Activated naive CD4-positive, alpha-beta T cell treated with anti-CD3 and anti-CD28 coated beads, Interleukin-2, amount 10 ng/mL, durations not matched to agents 7 days and 5 days (primary cell): ENCODE data around the gene PRIM2.
"Not testable (repeated sequence)": the region's sequence is repeated elsewhere in the genome, so short reads cannot be mapped to it uniquely, and the experiment has no call there.

Experiments
- CTCF ChIA-PET: fragments of 350-600 bp; sonication (Branson Sonifier 250); formaldehyde crosslinking; loops from one replicate; lab custom pipeline; 2021; ENCODE audit warnings: antibody characterized with exemption; lab: Charles Lee
- DNase-seq: peaks from one replicate; pipeline ENCODE4 v3.0.0-alpha.2; 2020
- H3K27ac Mint-ChIP-seq: one replicate; pipeline ENCODE4 v1.8.0; 2021; ENCODE audit warnings: mild to moderate bottlenecking, moderate library complexity, mixed read lengths
- H3K27me3 Mint-ChIP-seq: one replicate; pipeline ENCODE4 v1.8.0; 2021; ENCODE audit warnings: mild to moderate bottlenecking, mixed read lengths
- H3K36me3 Mint-ChIP-seq: one replicate; pipeline ENCODE4 v1.8.0; 2021; ENCODE audit warnings: mixed read lengths
- H3K4me1 Mint-ChIP-seq: one replicate; pipeline ENCODE4 v1.8.0; 2021; ENCODE audit warnings: mixed read lengths
- H3K4me3 Mint-ChIP-seq: one replicate; pipeline ENCODE4 v1.8.0; 2021; ENCODE audit warnings: mild to moderate bottlenecking, moderate library complexity, mixed read lengths
- H3K9me3 Mint-ChIP-seq: one replicate; pipeline ENCODE4 v1.8.0; 2021; ENCODE audit warnings: mixed read lengths

Gene PRIM2, protein sequence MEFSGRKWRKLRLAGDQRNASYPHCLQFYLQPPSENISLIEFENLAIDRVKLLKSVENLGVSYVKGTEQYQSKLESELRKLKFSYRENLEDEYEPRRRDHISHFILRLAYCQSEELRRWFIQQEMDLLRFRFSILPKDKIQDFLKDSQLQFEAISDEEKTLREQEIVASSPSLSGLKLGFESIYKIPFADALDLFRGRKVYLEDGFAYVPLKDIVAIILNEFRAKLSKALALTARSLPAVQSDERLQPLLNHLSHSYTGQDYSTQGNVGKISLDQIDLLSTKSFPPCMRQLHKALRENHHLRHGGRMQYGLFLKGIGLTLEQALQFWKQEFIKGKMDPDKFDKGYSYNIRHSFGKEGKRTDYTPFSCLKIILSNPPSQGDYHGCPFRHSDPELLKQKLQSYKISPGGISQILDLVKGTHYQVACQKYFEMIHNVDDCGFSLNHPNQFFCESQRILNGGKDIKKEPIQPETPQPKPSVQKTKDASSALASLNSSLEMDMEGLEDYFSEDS

DNA sequence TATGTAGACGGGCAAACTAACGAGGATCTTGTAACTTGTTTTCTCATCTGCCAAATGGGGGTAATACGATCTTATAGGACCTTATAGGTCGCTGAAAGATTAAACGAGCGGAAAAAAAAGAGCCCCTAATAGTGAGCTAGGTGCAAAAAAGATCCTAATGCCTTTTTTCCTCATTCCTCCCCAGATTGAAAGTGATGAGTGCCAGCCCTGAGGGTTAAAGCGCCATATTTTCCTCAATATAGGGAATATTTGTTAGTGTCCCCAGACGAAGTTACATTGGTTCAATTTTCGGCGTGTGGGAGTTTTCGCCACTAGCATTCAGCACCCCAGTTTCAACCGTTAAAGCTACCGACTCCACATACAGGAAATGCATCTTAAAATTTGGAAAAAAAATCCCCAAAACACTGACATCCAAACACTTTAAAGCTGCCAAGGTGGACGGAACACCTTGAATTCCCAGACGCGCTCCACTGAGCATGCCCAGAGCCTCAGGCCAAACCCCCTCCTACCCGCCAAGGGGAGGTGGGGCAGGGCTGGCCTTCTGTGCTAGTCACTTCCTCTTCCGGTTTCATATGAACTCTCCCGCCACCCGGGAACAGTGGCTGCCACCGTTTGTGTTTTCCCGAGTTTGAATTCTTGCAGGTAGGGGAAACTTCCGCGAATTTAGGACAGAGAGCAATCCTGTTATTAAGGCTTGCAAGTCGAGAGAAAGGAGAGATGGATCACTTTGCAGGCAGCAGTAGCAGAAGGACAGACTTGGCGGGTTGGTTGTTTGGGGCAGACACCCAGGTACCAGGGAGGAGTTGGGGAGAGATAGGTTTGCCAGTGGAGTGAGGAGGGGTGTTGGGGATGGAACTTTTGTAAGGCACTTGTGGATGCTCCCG is at the start of gene PRIM2:
Gene PRIM2 (plus strand): TSS at position 571 of the 884 bp plus-strand sequence. CDS start 816 bp downstream, outside the sequence.
- Mint-ChIP-seq H3K36me3 (peaks cover 37% of the 10 kb centered on the region), H3K27ac (peak within 1 kb of the TSS; percentile 94), H3K9me3 (no peaks in the 10 kb centered on the region), H3K4me3 (peak within 1 kb of the TSS; percentile 100), H3K4me1 (peaks cover 46% of the 10 kb centered on the region), H3K27me3 (peaks cover 15% of the 10 kb centered on the region)
- DNase-seq, result peak; percentile 89
- CTCF ChIA-PET, result interaction anchor here (0.8 to 4.8 kb wide), 13 partner anchors 12 to 608 kb away, joined by 3 to 109 read pairs (median 4); no protein-coding TSS in a partner anchor

DNA sequence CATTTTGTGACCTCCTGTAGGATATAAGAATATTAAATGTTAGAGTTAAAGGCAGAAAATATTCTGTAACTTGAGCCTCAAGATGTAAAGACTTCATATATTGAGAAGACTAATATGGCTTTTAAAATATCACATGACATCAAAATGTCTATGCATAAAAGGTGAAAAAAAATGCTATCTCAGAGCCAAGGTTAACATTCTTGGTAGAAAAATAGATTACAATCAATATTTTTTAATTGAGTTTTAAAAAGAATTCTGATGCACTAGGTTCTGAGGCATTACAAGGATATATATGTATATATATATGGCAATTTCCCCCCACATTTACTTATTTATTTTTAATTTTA is 49.2 kb upstream of the PRIM2 start:
- H3K4me3 Mint-ChIP-seq, result no peak overlapping the region
- no peaks in the 10 kb centered on the region for H3K4me1 Mint-ChIP-seq
- no peaks in the 10 kb centered on the region for H3K9me3 Mint-ChIP-seq
- no peak overlapping the region for H3K27ac Mint-ChIP-seq
- no peaks in the 10 kb centered on the region for H3K27me3 Mint-ChIP-seq
- CTCF ChIA-PET, result no interaction called here
- H3K36me3 Mint-ChIP-seq, result no peaks in the 10 kb centered on the region
- no peak for DNase-seq

DNA sequence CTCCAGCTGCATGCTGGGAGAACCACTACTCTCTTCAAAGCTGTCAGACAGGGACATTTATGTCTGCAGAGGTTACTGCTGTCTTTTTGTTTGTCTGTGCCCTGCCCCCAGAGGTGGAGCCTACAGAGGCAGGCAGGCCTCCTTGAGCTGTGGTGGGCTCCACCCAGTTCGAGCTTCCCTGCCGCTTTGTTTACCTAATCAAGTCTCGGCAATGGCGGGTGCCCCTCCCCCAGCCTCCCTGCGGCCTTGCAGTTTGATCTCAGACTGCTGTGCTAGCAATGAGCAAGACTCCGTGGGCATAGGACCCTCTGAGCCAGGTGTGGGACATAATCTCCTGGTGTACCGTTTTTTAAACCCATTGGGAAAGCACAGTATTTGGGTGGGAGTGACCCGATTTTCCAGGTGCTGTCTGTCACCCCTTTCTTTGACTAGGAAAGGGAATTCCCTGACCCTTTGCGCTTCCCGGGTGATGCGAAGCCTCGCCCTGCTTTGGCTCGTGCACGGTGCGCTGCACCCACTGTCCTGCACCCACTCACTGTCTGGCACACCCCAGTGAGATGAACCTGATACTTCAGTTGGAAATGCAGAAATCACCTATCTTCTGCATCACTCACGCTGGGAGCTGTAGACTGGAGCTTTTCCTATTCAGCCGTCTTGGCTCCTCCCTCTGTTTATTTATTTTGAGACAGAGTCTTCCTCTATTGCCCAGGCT is 43.2 kb upstream of the PRIM2 start:
- H3K27me3 Mint-ChIP-seq, H3K27ac Mint-ChIP-seq, H3K4me3 Mint-ChIP-seq, H3K36me3 Mint-ChIP-seq, H3K9me3 Mint-ChIP-seq, DNase-seq, H3K4me1 Mint-ChIP-seq, CTCF ChIA-PET: not testable (repeated sequence)

DNA sequence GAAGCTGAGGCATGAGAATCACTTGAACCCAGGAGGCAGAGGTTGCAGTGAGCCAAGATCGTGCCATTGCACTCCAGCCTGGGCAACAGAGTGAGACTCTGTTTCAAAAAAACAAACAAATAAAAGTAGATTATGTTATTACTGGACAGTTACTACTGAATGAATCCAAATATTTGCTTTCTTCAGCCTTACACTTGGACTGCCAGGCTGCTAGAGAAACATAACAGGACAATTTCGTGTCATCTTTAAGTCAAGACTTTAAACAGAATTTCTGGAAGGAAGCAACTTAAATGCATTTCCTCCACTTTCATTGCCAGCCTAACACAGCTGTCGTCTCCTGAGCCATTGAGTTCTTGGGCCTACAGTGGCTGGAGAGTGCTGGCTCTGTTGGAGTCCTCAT is 42.0 kb upstream of the PRIM2 start:
- Mint-ChIP-seq H3K9me3 (no peaks in the 10 kb centered on the region), H3K27ac (no peak overlapping the region), H3K4me1 (no peaks in the 10 kb centered on the region), H3K4me3 (no peak overlapping the region), H3K36me3 (no peaks in the 10 kb centered on the region), H3K27me3 (peaks cover 8% of the 10 kb centered on the region)
- CTCF ChIA-PET, result no interaction called here
- no peak for DNase-seq

DNA sequence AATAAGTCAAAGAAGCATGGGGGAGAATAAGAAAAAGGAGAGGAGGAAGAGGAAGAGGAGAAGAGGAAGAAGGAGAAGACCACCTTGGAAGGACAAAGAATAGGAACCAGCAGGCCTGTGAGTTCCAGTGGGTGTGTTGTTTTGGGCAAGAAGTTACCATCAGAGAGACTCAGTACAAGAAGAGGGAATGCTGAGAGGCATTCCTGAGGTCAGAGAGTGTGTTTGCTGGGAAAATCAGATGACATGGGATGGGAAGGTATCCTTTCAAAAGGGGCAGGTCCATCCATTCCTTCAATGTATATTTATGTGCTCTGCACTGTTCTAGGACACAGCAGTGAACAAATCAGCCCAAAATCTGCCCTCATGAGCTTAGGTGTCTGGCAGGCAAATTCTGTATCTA is 40.5 kb upstream of the PRIM2 start:
- Mint-ChIP-seq H3K36me3 (no peaks in the 10 kb centered on the region), H3K27me3 (peaks cover 8% of the 10 kb centered on the region), H3K27ac (no peak overlapping the region), H3K4me3 (no peak overlapping the region), H3K4me1 (no peaks in the 10 kb centered on the region), H3K9me3 (no peaks in the 10 kb centered on the region)
- CTCF ChIA-PET, result no interaction called here
- DNase-seq, result no peak

DNA sequence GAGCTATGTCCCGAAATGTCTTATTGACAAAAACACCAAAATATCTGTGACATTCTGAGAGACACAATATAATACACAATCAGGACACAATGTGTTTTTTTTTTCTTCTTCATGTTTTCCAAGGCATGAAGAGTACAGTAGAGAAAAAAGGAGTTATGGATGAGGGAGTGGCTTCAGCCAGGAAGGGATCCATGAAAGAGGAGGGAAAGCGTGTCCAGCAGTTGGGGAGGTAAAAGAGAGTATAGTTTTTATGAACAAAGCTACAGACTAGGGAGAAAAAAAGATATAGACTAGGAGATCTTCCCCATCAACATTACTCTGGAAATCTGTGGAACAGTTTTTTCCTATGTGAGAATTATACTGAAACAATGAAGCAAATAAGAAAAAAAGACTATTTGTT is 38.9 kb upstream of the PRIM2 start:
- no peak for DNase-seq
- H3K9me3 Mint-ChIP-seq, result no peaks in the 10 kb centered on the region
- no peaks in the 10 kb centered on the region for H3K4me1 Mint-ChIP-seq
- no peak overlapping the region for H3K27ac Mint-ChIP-seq
- H3K36me3 Mint-ChIP-seq, result no peaks in the 10 kb centered on the region
- CTCF ChIA-PET, result interaction anchor here (0.6 to 0.7 kb wide), 2 partner anchors 69 to 372 kb away, joined by 3 read pairs; no protein-coding TSS in a partner anchor
- H3K4me3 Mint-ChIP-seq, result no peak overlapping the region
- H3K27me3 Mint-ChIP-seq, result peaks cover 8% of the 10 kb centered on the region

DNA sequence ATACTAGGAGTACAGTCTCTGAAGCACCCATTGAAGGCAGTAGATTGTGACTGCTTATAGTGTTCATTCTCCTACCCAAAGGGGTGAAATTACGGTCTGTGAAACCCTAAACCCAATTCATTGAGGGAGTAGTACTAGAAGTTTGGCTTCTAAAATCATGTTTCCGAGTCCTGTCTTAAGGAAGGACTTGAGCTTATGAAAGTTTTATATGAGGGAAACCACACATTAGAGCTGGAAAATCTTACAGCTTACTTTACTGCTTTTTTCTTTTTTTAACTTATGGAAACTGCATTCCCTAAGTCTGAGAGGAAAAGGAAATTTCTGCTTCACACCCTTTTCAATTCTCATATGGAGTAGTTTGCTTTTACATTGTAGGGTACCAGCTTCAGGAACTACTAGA is 38.4 kb upstream of the PRIM2 start:
- Mint-ChIP-seq H3K27ac (no peak overlapping the region), H3K4me1 (no peaks in the 10 kb centered on the region), H3K36me3 (no peaks in the 10 kb centered on the region), H3K27me3 (peaks cover 4% of the 10 kb centered on the region), H3K4me3 (no peak overlapping the region), H3K9me3 (no peaks in the 10 kb centered on the region)
- CTCF ChIA-PET, result no interaction called here
- DNase-seq, result no peak

DNA sequence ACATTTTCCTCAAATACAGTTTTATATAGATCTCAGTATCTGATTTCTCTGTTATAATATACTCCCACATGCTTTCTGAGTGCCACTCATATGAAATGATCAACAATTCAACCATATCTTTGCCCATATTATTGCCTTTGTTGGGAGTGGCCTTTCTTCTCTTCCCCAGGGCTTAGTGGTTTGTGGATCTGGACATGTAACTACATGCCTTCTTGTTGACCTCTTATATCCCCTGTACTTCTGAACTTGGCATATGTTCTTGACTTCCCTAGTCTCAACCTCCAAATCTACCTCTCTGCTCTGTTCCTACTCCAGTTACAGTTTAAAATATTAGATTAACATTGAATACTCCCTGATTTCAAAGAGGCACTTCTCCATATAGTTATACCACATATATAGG is 34.3 kb upstream of the PRIM2 start:
- Mint-ChIP-seq H3K4me3 (no peak overlapping the region), H3K27ac (no peak overlapping the region), H3K36me3 (no peaks in the 10 kb centered on the region), H3K27me3 (peaks cover 3% of the 10 kb centered on the region), H3K4me1 (no peaks in the 10 kb centered on the region), H3K9me3 (no peaks in the 10 kb centered on the region)
- DNase-seq, result no peak
- CTCF ChIA-PET, result no interaction called here

DNA sequence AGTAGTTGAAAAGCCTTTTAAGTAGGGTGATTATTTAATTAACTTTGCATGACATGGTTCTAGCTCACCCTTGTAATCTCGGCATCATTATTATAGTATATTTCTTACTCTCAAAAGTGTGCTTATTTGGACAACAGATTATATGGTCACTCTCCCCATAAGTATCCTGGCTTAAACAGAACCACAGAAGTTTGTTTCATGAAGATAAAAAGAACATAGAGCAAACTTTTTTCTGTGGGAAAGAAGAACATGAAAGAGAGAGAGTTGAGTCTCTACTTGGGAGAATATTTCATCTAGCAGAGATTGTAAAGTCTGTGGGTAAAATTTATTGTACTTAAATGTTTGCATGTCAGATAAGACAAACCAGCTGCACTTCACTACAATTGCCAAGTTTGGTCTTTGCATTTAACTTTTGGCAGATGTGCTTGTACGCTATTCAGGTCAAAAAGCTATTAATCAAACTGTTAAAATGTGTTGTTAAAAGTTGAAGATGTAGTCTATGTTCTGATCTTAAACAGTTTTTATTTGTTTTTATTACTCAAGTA is 33.4 kb upstream of the PRIM2 start:
- H3K27ac Mint-ChIP-seq, result no peak overlapping the region
- H3K4me1 Mint-ChIP-seq, result no peaks in the 10 kb centered on the region
- peaks cover 3% of the 10 kb centered on the region for H3K27me3 Mint-ChIP-seq
- CTCF ChIA-PET, result interaction anchor here (0.7 kb wide), 1 partner anchor 31 kb away, joined by 3 read pairs; no protein-coding TSS in a partner anchor
- no peak for DNase-seq
- H3K9me3 Mint-ChIP-seq, result no peaks in the 10 kb centered on the region
- no peaks in the 10 kb centered on the region for H3K36me3 Mint-ChIP-seq
- H3K4me3 Mint-ChIP-seq, result no peak overlapping the region

DNA sequence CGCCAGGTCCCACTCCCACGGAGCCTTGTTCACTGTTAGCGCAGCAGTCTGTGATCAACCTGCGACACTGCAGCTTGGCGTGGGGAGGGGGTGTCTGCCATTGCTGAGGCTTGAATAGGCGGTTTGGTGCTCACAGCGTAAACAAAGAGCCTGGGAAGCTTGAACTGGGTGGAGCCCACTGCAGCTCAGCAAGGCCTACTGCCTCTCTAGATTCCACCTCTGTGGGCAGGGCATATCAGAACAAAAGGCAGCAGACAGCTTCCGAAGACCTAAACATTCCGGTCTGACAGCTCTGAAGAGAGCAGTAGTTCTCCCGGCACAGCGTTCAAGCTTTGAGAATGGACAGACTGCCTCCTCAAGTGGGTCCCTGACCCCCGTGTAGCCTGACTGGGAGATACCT is 29.3 kb upstream of the PRIM2 start:
- H3K4me1 Mint-ChIP-seq, H3K4me3 Mint-ChIP-seq, H3K9me3 Mint-ChIP-seq, H3K27ac Mint-ChIP-seq, H3K27me3 Mint-ChIP-seq, DNase-seq, H3K36me3 Mint-ChIP-seq, CTCF ChIA-PET: not testable (repeated sequence)

DNA sequence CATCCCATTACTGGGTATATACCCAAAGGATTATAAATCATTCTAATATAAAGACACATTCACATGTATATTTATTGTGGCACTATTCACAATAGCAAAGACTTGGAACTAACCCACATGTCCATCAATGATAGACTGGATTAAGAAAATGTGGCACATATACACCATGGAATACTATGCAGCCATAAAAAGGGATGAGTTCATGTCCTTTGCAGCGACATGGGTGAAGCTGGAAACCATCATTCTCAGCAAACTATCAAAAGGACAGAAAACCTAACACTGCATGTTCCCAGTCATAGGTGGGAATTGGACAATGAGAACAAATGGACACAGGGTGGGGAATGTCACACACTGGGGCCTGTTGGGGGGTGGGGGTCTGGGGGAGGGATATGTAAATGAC is 24.0 kb upstream of the PRIM2 start:
- H3K36me3 Mint-ChIP-seq, H3K9me3 Mint-ChIP-seq, CTCF ChIA-PET, H3K27me3 Mint-ChIP-seq, H3K4me3 Mint-ChIP-seq, DNase-seq, H3K4me1 Mint-ChIP-seq, H3K27ac Mint-ChIP-seq: not testable (repeated sequence)

DNA sequence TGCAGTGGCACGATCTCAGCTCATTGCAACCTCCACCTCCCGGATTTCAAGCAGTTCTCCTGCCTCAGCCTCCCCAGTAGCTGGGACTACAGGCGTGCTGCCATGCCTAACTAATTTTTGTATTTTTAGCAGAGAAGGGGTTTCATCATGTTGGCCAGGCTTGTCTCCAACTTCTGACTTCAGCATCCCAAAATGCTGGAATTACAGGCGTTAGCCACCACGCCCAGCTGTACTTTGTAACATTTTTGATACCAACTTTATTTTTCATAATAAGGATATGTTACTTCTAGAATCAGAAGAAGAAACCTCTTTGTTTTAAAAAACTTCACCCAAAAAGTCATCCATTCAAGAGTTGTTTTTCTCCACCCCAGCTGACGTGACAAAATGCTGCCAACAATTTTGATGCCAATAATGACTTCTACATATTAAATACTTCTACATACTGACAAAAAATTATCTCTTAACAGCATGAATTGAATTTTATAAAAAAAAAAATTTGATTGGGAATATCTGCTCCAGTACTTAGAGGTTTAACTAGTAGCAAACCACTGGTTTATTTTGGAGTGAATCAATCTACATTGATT is 22.5 kb upstream of the PRIM2 start:
- Mint-ChIP-seq H3K27me3 (no peaks in the 10 kb centered on the region), H3K27ac (no peak overlapping the region), H3K9me3 (no peaks in the 10 kb centered on the region), H3K4me3 (no peak overlapping the region), H3K4me1 (no peaks in the 10 kb centered on the region), H3K36me3 (no peaks in the 10 kb centered on the region)
- CTCF ChIA-PET, result no interaction called here
- DNase-seq, result no peak

DNA sequence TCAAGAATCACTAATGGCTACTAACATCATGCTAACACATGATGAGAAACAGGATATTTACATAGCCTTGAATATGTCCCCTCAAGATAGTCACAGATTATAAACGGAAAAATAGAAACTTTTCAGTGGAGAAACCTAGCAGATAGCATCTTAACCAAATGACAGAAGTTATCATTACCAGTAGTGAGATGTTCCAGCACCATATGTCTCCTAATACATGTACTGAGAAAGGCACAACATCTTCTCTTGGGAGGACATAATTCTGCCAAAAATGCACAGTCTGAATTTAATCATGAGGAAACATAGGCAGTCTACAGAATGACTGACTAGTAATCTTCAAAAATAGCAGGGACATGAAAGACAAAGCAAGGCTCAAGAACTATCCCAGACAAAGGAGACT is 19.9 kb upstream of the PRIM2 start:
- no peak for DNase-seq
- Mint-ChIP-seq H3K36me3 (no peaks in the 10 kb centered on the region), H3K9me3 (no peaks in the 10 kb centered on the region), H3K27ac (no peak overlapping the region), H3K4me3 (no peak overlapping the region), H3K27me3 (no peaks in the 10 kb centered on the region), H3K4me1 (no peaks in the 10 kb centered on the region)
- CTCF ChIA-PET, result no interaction called here

DNA sequence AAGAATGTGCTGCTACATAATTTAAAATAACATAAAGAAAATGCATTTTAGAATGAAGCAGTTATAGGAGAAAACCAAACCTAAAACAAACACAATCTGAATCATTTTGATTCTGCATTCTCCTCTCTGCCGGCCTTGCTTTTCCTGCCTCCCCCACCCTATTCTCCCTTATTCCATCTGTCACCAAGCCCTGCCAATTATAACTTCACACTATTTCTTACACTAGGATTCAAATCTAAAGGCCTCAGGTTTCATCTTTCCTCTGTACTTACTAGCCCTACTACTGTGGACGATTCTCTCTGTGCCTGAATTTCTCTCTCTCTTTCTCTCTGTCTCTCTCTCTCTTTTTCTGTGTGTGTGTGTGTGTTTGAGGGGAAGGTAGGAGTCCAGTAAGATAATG is 18.7 kb upstream of the PRIM2 start:
- Mint-ChIP-seq H3K36me3 (no peaks in the 10 kb centered on the region), H3K4me3 (no peak overlapping the region), H3K27me3 (no peaks in the 10 kb centered on the region), H3K9me3 (no peaks in the 10 kb centered on the region), H3K27ac (no peak overlapping the region), H3K4me1 (no peaks in the 10 kb centered on the region)
- CTCF ChIA-PET, result no interaction called here
- no peak for DNase-seq
